Measurements from ENCODE around the gene DLL3. TPM values are rescaled to one million over a fixed set of nuclear protein-coding genes. Genes with fewer than 3 reads are reported as not detected.

The DLL3 gene
- total and polyA plus RNA-seq, 12 donors, result not detected

GRCh38 chr19:39479916-39480315, 18.8 kb upstream of the DLL3 start:
- Histone ChIP-seq H3K36me3 (peaks cover 0 to 48% (median 21%) of the 10 kb centered on the region in 9 donors), H3K4me1 (peaks cover 3 to 24% (median 19%) of the 10 kb centered on the region in 9 donors), H3K27me3 (no peaks in the 10 kb centered on the region), H3K27ac (peak overlapping the region in 9 of 10 donors; percentile 66 to 89 (median 86)), H3K9me3 (no peaks in the 10 kb centered on the region), H3K4me3 (peak overlapping the region; percentile 71 to 100 (median 94))
- intact Hi-C loops (cut with DNase I), result loop anchor here in 6 of 10 donors (2.0 to 10.0 kb wide), 4 partner anchors 33 to 1075 kb away; partner anchors contain the start of genes EID2B (in 5 of the 6), FAM98C (in 1 of the 6) and SUPT5H (in 1 of the 6)
- 51 to 58% methylated on average over 10 of the region's 10 CpGs for WGBS, 2 donors
- no peak for DNase-seq
- ATAC-seq, result peak in 1 of 8 donors; percentile 1
- TF ChIP-seq CTCF (IDR thresholded peaks at IDR 0.05), result no peak

GRCh38 chr19:39480337-39481228, 18.2 kb upstream of the DLL3 start, which contains the start of gene TIMM50:
Gene TIMM50 (plus strand): TSS chr19:39480838. CDS start chr19:39480854, 16 bp downstream.
- peak; percentile 97 to 99 (median 98) for ATAC-seq
- H3K4me1 ChIP-seq, result peaks cover 3 to 23% (median 19%) of the 10 kb centered on the region in 9 donors
- peak; percentile 97 to 98 for DNase-seq
- 0 to 1% methylated on average over 62 of the region's 62 CpGs for WGBS, 2 donors
- H3K27me3 ChIP-seq, result no peaks in the 10 kb centered on the region
- no peak for TF ChIP-seq CTCF (IDR thresholded peaks at IDR 0.05)
- peak within 1 kb of the TSS; percentile 66 to 89 (median 82) for H3K27ac ChIP-seq
- no peaks in the 10 kb centered on the region for H3K9me3 ChIP-seq
- H3K4me3 ChIP-seq, result peak within 1 kb of the TSS; percentile 71 to 100 (median 94)
- peaks cover 0 to 48% (median 20%) of the 10 kb centered on the region in 9 donors for H3K36me3 ChIP-seq
- intact Hi-C loops (cut with DNase I), result loop anchor here in 3 of 10 donors (2.0 to 10.0 kb wide), 3 partner anchors 33 to 54 kb away; partner anchors contain the start of genes EID2B (in 2 of the 3) and SUPT5H (in 1 of the 3)

DNA sequence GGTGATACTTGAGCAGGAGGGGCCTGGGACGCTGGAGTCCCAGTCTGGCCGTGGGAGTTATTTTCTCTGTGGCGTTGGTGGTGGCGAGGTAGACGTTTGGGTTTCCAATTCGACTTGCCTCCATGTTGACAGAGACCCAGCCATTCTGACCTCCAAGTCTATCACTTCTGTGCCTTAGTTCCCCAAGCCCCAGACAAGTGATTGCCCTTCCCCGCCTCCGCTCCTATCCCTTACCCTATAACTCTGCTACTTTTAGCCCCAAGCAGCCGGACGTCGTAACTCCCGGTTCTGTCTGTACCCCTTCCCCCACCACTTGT, 17.6 kb upstream of the DLL3 start:
- intact Hi-C loops (cut with DNase I), result loop anchor here in 3 of 10 donors (2.0 to 10.0 kb wide), 3 partner anchors 34 to 54 kb away; partner anchors contain the start of genes EID2B (in 2 of the 3) and SUPT5H (in 1 of the 3)
- WGBS, 2 donors, result 2% methylated on average over 12 of the region's 12 CpGs
- H3K27ac ChIP-seq, result peak overlapping the region in 9 of 10 donors; percentile 66 to 89 (median 86)
- H3K4me3 ChIP-seq, result peak overlapping the region; percentile 71 to 100 (median 94)
- H3K4me1 ChIP-seq, result peaks cover 3 to 23% (median 17%) of the 10 kb centered on the region in 9 donors
- DNase-seq (no peak), ATAC-seq (peak in 1 of 8 donors; percentile 4)
- peaks cover 0 to 48% (median 20%) of the 10 kb centered on the region in 9 donors for H3K36me3 ChIP-seq
- H3K9me3 ChIP-seq, result no peaks in the 10 kb centered on the region
- no peak for TF ChIP-seq CTCF (IDR thresholded peaks at IDR 0.05)
- no peaks in the 10 kb centered on the region for H3K27me3 ChIP-seq

- 69 to 71% methylated on average over 11 of the region's 11 CpGs for WGBS, 2 donors
- intact Hi-C loops (cut with DNase I), result loop anchor here in 3 of 10 donors (2.0 to 10.0 kb wide), 3 partner anchors 34 to 53 kb away; partner anchors contain the start of genes EID2B (in 2 of the 3) and SUPT5H (in 1 of the 3)
- peak overlapping the region in 2 of 10 donors; percentile 86 to 87 for H3K27ac ChIP-seq
- no peaks in the 10 kb centered on the region for H3K9me3 ChIP-seq
- peaks cover 3 to 23% (median 17%) of the 10 kb centered on the region in 9 donors for H3K4me1 ChIP-seq
- H3K36me3 ChIP-seq, result peaks cover 0 to 50% (median 22%) of the 10 kb centered on the region in 9 donors
- peak in 1 of 8 donors; percentile 2 for ATAC-seq
- H3K4me3 ChIP-seq, result peak overlapping the region in 9 of 10 donors; percentile 71 to 100 (median 94)
- no peaks in the 10 kb centered on the region for H3K27me3 ChIP-seq
- TF ChIP-seq CTCF (IDR thresholded peaks at IDR 0.05), result no peak
- no peak for DNase-seq
Observed at GRCh38 chr19:39481676-39482075, 17.1 kb upstream of the DLL3 start.

Data from heart right ventricle (tissue), 16 donors.